Activated T-cell treated with anti-CD3 and anti-CD28 coated beads, Interleukin-2, amount 50 U/mL, for 4 hours (primary cell): ENCODE results near the gene DOC2B. TPM values are rescaled to one million over a fixed set of nuclear protein-coding genes. Genes with fewer than 3 reads are reported as not detected.

ENCODE experiments used
- ATAC-seq, 2 donors: fragments of 200-7000 bp; cut with Tn5 transposase; one replicate each; pipeline ENCODE4 v1.10.0; 2021
- DNase-seq: peaks from one replicate; pipeline ENCODE4 v3.0.0-alpha.2; 2020
- H3K27me3 Mint-ChIP-seq: one replicate; pipeline ENCODE4 v1.8.0; 2021; ENCODE audit warnings: low read depth, mixed read lengths
- H3K36me3 Mint-ChIP-seq: one replicate; pipeline ENCODE4 v1.8.0; 2022; ENCODE audit warnings: mixed read lengths; ENCODE audit not compliant: insufficient read depth
- H3K4me1 Mint-ChIP-seq: one replicate; pipeline ENCODE4 v1.8.0; 2021; ENCODE audit warnings: low read depth, mixed read lengths
- H3K4me3 Mint-ChIP-seq: one replicate; pipeline ENCODE4 v1.8.0; 2021; ENCODE audit warnings: mild to moderate bottlenecking, moderate library complexity, mixed read lengths
- H3K9me3 Mint-ChIP-seq: one replicate; pipeline ENCODE4 v1.8.0; 2021; ENCODE audit warnings: mixed read lengths
- total RNA-seq, 3 donors: library from RNA; stranded (reverse); gene quantifications; one replicate each; pipeline ENCODE4 v1.2.1, GENCODE V29; 2021

The DOC2B gene
- total RNA-seq, 3 donors from 2014 or later: 0.13 to 0.30 TPM; not detected in 1

DNA sequence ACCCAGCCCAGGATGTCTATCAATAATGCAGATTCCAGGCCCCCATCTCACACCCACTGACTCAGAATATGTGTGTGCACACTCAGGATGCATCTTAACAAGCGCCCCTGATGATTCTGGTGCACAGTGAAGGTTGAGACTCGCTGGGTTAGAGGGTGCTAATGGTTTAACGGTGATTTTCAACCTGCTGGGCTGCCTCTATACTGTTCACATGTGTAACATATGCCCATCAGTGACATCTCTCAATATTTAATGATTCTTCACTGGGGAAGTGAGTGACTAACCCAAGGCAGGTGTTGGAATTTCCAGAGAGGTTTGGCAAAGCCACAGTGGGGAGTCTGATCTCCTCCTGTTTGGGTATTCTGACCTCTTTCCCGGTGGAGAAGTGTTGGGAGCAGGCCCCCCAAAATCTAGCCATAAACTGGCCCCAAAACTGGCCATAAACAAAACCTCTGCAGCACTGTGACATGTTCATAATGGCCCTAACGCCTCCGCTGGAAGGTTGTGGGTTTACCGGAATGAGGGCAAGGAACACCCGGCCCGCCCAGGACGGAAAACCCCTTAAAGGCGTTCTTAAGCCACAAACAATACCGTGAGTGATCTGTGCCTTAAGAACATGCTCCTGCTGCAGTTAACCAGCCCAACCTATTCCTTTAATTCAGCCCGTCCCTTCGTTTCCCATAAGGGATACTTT, 4.1 kb upstream of the DOC2B start:
- Mint-ChIP-seq H3K27me3 (peaks cover 35% of the 10 kb centered on the region), H3K4me3 (peak overlapping the region; percentile 39), H3K36me3 (no peaks in the 10 kb centered on the region), H3K9me3 (no peaks in the 10 kb centered on the region), H3K4me1 (peaks cover 22% of the 10 kb centered on the region)
- ATAC-seq (peak in 1 of 2 donors; percentile 16), DNase-seq (no peak)

DNA sequence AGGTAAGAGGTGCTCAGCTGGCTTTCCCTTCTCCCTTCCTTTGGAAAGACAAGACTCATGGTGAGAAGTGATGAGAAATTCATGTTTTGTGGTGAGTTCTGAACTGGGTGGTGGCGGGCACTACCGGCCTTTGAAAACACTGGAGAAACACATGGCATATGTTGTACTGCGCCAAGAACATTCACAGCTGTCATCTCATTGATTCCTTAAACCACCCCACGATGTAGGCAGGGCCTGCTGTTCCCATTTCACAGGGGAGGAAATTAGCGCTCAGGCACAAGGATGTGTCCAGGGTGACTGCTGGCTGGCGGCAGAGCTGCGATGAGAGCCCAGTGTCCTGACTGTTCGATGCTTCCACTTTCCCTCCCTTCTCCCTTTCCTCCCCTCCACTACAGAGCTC, 1.6 kb upstream of the DOC2B start:
- no peak for DNase-seq
- Mint-ChIP-seq H3K4me3 (no peak overlapping the region), H3K36me3 (no peaks in the 10 kb centered on the region), H3K27me3 (peaks cover 46% of the 10 kb centered on the region), H3K9me3 (no peaks in the 10 kb centered on the region), H3K4me1 (peaks cover 19% of the 10 kb centered on the region)
- no peak for ATAC-seq

DNA sequence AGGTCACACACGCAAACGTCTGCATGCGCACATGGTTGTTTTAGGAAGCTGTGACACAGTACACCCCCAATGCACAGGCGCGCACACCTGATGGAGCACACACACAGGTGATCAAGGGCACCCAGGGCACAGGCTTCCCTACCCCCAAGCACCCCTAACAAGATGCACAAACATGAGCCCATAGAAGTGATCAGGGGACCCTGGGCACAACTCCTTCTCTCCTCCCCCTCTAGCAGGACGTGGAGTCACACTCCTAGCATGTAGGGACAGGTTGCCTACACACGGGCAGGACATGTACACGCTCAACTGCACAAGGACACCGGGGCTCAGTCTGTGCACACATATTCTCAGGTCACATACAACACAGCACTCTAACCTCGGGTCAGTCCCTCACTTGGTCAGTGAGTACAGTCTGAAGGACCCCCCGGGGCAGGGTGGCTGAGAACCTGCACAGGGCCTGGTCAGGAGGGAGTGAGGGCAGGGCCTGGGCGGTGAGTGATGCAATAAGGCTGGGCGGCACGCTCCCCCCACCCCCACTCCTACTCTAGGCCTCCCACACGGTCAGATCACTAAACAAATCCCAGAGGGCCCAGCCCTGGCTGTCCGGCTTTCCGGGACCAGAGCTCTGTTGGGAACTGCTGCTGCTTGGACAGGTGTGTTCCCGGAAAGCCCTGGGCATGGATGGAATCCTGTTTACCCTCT, 751 bp upstream of the DOC2B start:
- Mint-ChIP-seq H3K9me3 (no peaks in the 10 kb centered on the region), H3K4me1 (peaks cover 19% of the 10 kb centered on the region), H3K4me3 (peak overlapping the region; percentile 43), H3K27me3 (peaks cover 52% of the 10 kb centered on the region), H3K36me3 (no peaks in the 10 kb centered on the region)
- ATAC-seq (no peak), DNase-seq (no peak)

DNA sequence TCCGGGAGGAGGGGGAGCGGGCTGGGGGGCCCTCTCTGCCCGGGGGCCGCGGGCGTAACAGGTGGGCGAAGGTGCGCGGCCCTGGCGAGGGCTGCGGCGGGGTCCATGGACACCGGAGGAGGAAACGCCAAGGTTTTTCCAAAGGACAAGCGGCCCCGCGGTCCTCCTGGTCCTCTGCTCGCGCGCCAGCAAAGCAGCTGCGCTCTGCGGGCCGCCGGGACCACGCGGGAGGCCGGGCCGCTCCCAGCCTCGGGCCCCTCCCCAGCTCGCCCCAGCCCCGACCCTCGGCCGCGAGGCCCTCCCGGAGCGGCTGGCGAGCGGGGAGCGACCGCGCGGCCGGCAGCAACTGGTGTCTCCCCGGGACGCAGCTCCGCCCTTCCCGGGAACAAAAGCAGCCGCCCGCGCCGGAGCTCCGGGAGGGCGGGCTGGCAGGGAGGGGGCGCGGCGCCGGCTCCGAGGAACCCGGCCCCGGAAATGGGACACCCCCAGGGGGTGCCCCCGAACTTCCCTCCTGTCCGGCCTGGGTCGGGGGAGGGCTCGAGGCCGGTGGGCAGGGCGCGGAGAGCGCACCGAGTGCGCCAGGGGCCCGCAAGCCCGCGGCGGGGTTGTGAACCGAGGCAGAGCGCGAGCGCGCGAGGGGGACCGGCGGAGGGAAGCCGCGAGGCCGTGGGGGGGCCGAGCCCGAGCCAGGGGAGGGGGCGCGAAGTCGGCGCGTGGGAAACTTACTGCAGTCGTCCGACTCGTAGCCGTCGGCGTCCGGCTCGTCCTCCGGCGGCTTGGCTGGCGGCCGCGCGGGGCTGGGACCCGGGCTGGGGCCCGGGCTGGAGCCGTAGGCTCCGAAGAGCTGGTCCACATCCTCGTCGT, 837 bp downstream of the DOC2B start:
- Mint-ChIP-seq H3K9me3 (no peaks in the 10 kb centered on the region), H3K4me3 (no peak overlapping the region), H3K4me1 (peaks cover 12% of the 10 kb centered on the region), H3K27me3 (peaks cover 51% of the 10 kb centered on the region), H3K36me3 (no peaks in the 10 kb centered on the region)
- DNase-seq: no peak
- peak in 1 of 2 donors; percentile 6 for ATAC-seq

DNA sequence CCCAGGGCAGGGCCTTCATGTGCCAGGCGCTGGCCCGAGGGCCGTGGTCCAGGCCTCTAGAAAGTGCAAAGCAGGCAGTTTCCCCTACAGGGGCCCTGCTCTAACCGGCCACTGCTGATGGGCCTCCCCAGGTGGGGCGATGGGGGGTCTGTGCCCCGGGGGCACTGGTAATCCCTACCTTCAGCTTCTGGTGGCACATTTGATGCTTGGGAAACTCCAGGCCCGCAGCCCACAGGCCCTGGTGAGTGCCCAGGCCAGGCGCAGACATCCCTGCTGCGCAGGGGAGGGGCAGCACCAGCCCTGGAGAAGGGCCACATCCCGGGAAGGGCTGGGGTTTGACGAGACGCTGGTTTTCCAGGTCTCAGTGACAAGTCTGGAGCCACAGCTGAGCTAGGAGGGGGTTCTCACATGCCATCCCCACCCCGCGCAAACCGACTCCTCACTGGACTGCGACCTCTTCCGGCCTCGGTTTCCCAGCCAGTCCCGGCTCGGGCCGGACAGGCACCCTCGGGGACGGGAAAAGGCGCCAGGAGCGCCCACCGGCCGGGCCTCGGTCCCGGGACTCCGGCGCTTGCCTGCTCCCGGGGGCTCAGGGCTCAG, 1.6 kb downstream of the DOC2B start:
- no peak overlapping the region for H3K4me3 Mint-ChIP-seq
- no peaks in the 10 kb centered on the region for H3K9me3 Mint-ChIP-seq
- H3K27me3 Mint-ChIP-seq: peaks cover 49% of the 10 kb centered on the region
- DNase-seq (no peak), ATAC-seq (no peak)
- peaks cover 5% of the 10 kb centered on the region for H3K4me1 Mint-ChIP-seq
- no peaks in the 10 kb centered on the region for H3K36me3 Mint-ChIP-seq

DNA sequence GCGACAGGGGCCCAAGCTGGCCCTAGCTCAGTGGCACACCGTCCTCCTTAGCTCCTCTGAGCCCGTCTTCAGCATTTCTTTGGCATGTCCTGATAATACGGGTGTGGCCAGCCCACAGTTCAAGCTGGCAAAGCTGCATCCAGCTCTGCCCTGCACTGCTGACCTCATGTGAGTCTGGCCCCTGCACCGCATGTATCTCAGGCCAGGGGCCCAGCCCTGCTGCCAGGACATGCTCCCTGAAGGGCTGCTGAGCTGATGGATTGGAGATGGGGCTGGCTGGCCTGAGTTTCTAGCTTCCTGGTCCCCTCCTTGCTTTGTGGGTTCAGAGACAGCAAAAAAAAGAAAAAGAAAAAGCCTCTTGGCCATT, 2.4 kb downstream of the DOC2B start:
- no peaks in the 10 kb centered on the region for H3K9me3 Mint-ChIP-seq
- DNase-seq (no peak), ATAC-seq (no peak)
- H3K4me3 Mint-ChIP-seq: no peak overlapping the region
- H3K27me3 Mint-ChIP-seq: peaks cover 42% of the 10 kb centered on the region
- H3K36me3 Mint-ChIP-seq: no peaks in the 10 kb centered on the region
- peaks cover 4% of the 10 kb centered on the region for H3K4me1 Mint-ChIP-seq

DNA sequence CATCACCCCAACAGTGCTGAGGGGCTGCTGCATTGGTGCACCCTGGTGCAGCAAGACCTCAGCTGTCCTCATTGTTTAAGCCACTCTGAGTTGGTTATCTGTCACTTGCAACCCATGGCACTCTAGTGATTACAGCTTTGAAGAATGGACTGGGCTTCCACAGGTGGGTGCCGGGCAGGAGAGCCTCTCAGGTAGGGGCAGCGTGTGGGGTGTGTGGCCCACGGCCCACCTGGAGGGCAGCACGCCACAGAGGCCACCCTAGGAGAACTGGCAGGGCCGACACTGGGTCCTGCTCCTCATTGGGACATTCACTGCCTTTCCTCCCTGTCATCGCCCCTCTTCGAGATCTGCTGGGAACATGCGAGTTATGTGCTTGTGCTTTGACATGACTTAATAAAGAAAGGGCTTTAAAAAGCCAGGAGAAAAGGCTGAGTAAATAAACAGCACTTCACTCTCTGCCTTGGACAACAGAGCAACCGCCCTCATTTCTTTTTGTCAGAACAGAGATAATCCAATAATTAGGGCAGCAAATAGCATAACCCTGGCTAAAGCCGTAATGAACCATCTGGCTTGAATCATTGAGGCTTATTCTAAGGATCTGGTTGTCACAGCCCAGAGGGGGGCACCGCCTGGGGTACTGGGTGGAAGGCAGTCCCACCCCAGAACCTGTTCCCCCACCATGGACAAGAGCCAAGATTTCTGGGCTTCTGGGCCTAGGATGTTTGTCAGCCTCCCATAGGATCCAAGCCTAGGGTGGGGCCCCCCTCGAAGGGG, 3.0 kb downstream of the DOC2B start:
- ATAC-seq: no peak
- Mint-ChIP-seq H3K27me3 (peaks cover 36% of the 10 kb centered on the region), H3K4me3 (no peak overlapping the region), H3K36me3 (no peaks in the 10 kb centered on the region), H3K4me1 (peaks cover 4% of the 10 kb centered on the region), H3K9me3 (no peaks in the 10 kb centered on the region)
- no peak for DNase-seq

DNA sequence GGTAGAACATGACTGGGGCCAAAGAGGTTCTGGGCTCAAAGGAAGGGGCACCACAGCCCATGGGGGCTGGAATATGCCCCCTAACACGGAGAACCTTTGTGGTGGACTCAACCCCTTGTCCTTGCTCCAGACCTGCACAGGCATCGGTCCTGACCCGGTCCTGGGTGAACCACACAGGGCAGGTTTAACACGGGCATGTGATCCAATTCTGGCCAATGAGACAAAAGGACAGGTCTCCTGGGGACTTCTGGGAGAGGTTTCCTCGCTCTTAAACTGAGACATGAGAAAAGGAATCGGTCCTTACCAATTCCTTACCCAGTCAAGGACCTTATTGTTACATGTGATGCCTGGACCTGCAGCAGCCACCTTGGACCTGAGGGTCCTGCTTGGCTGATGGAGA, 3.7 kb downstream of the DOC2B start:
- peaks cover 29% of the 10 kb centered on the region for H3K27me3 Mint-ChIP-seq
- no peaks in the 10 kb centered on the region for H3K36me3 Mint-ChIP-seq
- H3K9me3 Mint-ChIP-seq: no peaks in the 10 kb centered on the region
- DNase-seq (no peak), ATAC-seq (no peak)
- no peak overlapping the region for H3K4me3 Mint-ChIP-seq
- H3K4me1 Mint-ChIP-seq: peaks cover 4% of the 10 kb centered on the region

DNA sequence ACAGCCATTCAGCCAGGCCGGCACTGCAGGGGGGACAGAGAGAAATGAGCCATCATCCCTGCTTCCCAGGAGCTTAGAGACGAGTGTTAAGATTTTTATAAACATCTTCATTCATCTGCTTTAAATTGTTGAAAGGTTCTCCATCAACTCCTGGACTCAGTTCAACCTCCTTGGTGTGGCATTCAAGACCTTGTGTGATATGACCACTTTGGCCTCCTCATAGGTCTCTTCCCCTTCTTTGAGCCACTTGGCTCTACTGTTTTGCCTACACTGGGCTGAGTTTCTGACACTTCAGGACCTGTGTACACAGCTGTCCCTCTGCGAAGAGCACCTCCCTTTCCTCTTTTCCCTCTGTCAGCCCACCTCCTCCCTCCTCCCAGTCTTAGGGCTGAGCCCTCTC, 4.3 kb downstream of the DOC2B start:
- H3K4me1 Mint-ChIP-seq: peaks cover 3% of the 10 kb centered on the region
- ATAC-seq: no peak
- H3K9me3 Mint-ChIP-seq: no peaks in the 10 kb centered on the region
- H3K4me3 Mint-ChIP-seq: no peak overlapping the region
- no peaks in the 10 kb centered on the region for H3K36me3 Mint-ChIP-seq
- H3K27me3 Mint-ChIP-seq: peaks cover 24% of the 10 kb centered on the region
- DNase-seq: no peak

DNA sequence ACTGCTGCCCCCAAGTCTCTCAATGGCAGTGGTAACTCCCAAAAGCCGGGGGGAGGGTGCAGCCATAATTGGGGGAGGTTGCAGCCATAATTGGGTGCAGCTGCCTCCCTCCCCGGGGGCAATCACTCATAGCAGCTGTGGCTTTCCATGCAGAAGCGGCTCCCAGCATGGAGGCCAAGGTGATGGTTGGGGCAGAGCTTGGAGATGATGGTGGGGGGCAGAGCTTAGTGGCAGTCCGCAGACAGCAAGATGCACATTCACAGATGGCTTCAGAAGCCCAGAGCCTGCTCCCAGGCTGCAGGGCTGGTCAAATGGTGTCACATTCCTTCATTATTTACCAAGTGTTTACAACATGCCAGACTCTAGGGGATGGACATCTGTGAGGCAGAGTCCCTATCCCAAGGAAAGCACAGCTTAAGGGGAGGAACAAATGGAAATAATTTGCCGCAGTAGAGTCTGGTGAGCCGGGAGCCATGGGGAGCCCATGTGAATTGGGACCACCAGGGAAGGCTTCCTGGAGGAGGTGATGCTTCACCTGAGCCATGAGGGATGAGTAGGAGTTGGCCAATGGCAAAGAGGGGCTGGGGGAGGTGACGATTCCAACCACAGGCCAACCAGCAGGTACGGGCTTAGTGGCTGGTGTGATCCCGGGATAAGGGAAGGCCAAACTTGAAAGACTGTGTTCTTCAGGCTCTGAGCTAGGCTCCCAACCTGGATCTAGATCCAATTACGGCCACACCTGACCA, 8.1 kb downstream of the DOC2B start:
- Mint-ChIP-seq H3K9me3 (no peaks in the 10 kb centered on the region), H3K4me1 (no peaks in the 10 kb centered on the region), H3K36me3 (no peaks in the 10 kb centered on the region), H3K4me3 (no peak overlapping the region), H3K27me3 (peaks cover 14% of the 10 kb centered on the region)
- no peak for DNase-seq
- ATAC-seq: no peak

DNA sequence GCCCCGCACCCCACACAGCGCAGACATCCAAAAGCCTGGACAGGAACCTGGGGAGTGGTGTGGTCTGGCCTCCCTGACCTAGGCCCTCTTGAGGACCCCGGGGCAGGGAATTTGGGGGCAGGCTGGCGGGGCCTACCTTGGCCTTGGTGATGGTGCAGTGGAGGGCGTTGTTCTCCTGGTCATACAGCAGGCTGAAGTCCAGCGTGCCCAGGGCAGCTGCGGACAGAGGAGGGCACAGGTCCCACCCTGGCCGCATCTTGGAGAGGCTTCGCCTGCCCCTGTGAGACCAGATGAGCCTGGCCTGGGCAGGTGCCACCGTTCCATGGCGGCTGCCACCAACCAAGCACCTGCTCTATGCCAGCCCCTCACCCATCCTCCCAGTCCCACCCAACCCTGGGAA, 9.0 kb downstream of the DOC2B start:
- no peaks in the 10 kb centered on the region for H3K9me3 Mint-ChIP-seq
- H3K4me3 Mint-ChIP-seq: no peak overlapping the region
- no peaks in the 10 kb centered on the region for H3K36me3 Mint-ChIP-seq
- ATAC-seq (no peak), DNase-seq (no peak)
- peaks cover 5% of the 10 kb centered on the region for H3K27me3 Mint-ChIP-seq
- no peaks in the 10 kb centered on the region for H3K4me1 Mint-ChIP-seq

DNA sequence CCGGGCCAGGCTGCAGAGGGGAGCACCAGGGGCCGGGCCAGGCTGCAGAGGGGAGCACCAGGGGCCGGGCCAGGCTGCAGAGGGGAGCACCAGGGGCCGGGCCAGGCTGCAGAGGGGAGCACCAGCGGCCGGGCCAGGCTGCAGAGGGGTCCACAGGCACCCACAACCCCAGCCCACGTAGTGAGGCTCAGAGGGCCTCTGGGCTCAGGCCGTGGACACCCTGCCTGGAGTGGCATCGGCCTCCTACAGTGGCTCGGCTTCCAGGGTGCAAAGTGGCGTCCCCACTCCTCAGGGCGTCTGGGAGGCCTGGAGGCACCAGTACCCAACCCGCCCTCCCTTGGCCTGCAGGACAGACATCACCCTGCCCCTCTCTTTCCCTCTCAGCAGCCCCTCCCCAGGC, 9.6 kb downstream of the DOC2B start:
- H3K27me3 Mint-ChIP-seq: peaks cover 2% of the 10 kb centered on the region
- no peak overlapping the region for H3K4me3 Mint-ChIP-seq
- DNase-seq (no peak), ATAC-seq (no peak)
- H3K9me3 Mint-ChIP-seq: no peaks in the 10 kb centered on the region
- H3K4me1 Mint-ChIP-seq: no peaks in the 10 kb centered on the region
- no peaks in the 10 kb centered on the region for H3K36me3 Mint-ChIP-seq

DNA sequence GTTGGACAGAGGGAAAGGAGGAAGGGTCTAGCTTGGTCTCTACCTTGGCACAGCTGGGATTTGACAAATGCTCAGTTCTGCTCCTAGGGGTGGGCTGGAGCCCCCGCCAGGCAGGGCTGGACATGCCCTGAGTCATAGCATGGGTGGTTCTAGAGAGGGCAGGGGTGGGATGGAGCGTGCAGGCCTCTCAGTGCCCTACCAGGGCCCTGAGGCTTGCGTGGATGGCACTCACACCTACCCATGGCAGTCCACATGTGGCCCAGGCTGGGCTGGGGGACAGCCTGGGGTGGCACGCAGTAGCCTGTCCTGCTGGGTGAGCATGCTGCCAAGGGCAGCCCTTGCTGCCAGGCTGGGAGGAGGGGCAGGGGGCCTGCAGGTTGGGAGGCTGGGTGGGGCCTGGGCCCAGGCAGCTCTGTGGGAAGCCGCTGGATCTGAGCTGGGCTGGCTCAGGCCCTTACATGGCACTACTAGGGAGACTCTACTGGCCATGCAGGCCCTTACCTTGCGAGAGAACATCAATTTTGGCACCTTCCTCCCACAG, 11.2 kb downstream of the DOC2B start:
- Mint-ChIP-seq H3K9me3 (no peaks in the 10 kb centered on the region), H3K4me1 (no peaks in the 10 kb centered on the region), H3K27me3 (peaks cover 2% of the 10 kb centered on the region), H3K36me3 (no peaks in the 10 kb centered on the region), H3K4me3 (no peak overlapping the region)
- DNase-seq (no peak), ATAC-seq (no peak)
